HepG2 (cell line): ENCODE data around the gene CYP11A1. TPM values are rescaled to one million over a fixed set of nuclear protein-coding genes. Genes with fewer than 3 reads are reported as not detected.
A peak's percentile ranks its signal among the peaks of the same experiment; 100 is the strongest.

Experiments used
- EHMT2 ChIP-seq: fragments of 200-600 bp; sonication (generic); IDR thresholded peaks from 2 replicates; pipeline ENCODE4 v1.7.0; 2017; ENCODE audit warnings: antibody characterized with exemption, low read depth, low read length, borderline replicate concordance
- KDM1A ChIP-seq: IDR thresholded peaks from 2 replicates; pipeline ENCODE4 v1.6.1; 2016; ENCODE audit warnings: missing compliant biosample characterization
- KLF13 ChIP-seq: sonication (generic); formaldehyde crosslinking; IDR thresholded peaks from 2 replicates; pipeline ENCODE4 v1.4.0; 2020; ENCODE audit warnings: mild to moderate bottlenecking, missing genetic modification reagents
- KLF9 ChIP-seq: IDR thresholded peaks from 2 replicates; pipeline ENCODE4 v1.6.1; 2016; ENCODE audit warnings: low read depth
- MAF1 ChIP-seq: sonication (generic); formaldehyde crosslinking; IDR thresholded peaks from 2 replicates; pipeline ENCODE4 v1.5.0; 2020; ENCODE audit warnings: missing genetic modification reagents, borderline replicate concordance
- NBN ChIP-seq: fragments of 450-650 bp; conservative IDR thresholded peaks from 2 replicates; pipeline ENCODE4 v1.6.1; 2017
- NRL ChIP-seq: sonication (generic); formaldehyde crosslinking; IDR thresholded peaks from 2 replicates; pipeline ENCODE4 v1.5.0; 2020; ENCODE audit warnings: missing genetic modification reagents, mild to moderate bottlenecking, moderate library complexity, borderline replicate concordance
- TBL1XR1 ChIP-seq: fragments of 150-350 bp; IDR thresholded peaks from 2 replicates; pipeline ENCODE4 v1.6.1; 2014; ENCODE audit warnings: borderline replicate concordance, low read length; ENCODE audit not compliant: partially characterized antibody
- ZNF44 ChIP-seq: sonication (generic); formaldehyde crosslinking; IDR thresholded peaks from 2 replicates; pipeline ENCODE4 v1.5.1; 2020; ENCODE audit warnings: mild to moderate bottlenecking, missing genetic modification reagents
- ZNF629 ChIP-seq: sonication (generic); formaldehyde crosslinking; conservative IDR thresholded peaks from 2 replicates; pipeline ENCODE4 v1.5.0; 2020; ENCODE audit warnings: missing genetic modification reagents
- ZNF737 ChIP-seq: sonication (generic); formaldehyde crosslinking; IDR thresholded peaks from 2 replicates; pipeline ENCODE4 v1.5.0; 2020; ENCODE audit warnings: missing genetic modification reagents, mild to moderate bottlenecking, borderline replicate concordance
- polyA plus RNA-seq, 8 experiments: library from polyadenylated mRNA; depleted of rRNA in 3 of 8; stranded (reverse) in 7 of 8; unstranded in 1 of 8; fragments of >200 nt; fragmentation: Illumina TruSeq in 4 of 8; extraction: Trizol in 4 of 8; gene quantifications; 2 replicates each; pipeline versions ENCODE4 v1.2.1 to v1.2.3, GENCODE V29; 2011 to 2016; ENCODE audit warnings: low read depth in 4 of 8, missing spikeins in 1 of 8, mixed read lengths in 1 of 8; ENCODE audit not compliant: insufficient read depth in 1 of 8
- total RNA-seq, 5 experiments: library from RNA; depleted of rRNA; stranded (reverse); fragments of >200 nt; fragmentation: Illumina TruSeq; extraction: Trizol; gene quantifications; 2 replicates each; pipeline ENCODE4 v1.2.3, GENCODE V29; 2016; ENCODE audit warnings: low read depth in 1 of 5
- TF ChIP-seq, protein P1 (sequence below): sonication (generic); formaldehyde crosslinking; IDR thresholded peaks from 2 replicates; pipeline ENCODE4 v1.5.0; 2020; ENCODE audit warnings: mild to moderate bottlenecking, missing genetic modification reagents
- TF ChIP-seq, protein P2 (sequence below): sonication (generic); formaldehyde crosslinking; IDR thresholded peaks from 2 replicates; pipeline ENCODE4 v1.4.0; 2020; ENCODE audit warnings: mild to moderate bottlenecking, missing genetic modification reagents
- TF ChIP-seq, protein P3 (sequence below): sonication (generic); formaldehyde crosslinking; IDR thresholded peaks from 2 replicates; pipeline ENCODE4 v1.8.0; 2022; ENCODE audit warnings: mild to moderate bottlenecking, missing genetic modification reagents, moderate library complexity
- TF ChIP-seq, protein P4 (sequence below): sonication (generic); formaldehyde crosslinking; IDR thresholded peaks from 2 replicates; pipeline ENCODE4 v1.4.0; 2020; ENCODE audit warnings: missing genetic modification reagents
- TF ChIP-seq, protein P5 (sequence below): sonication (generic); formaldehyde crosslinking; IDR thresholded peaks from 2 replicates; pipeline ENCODE4 v1.4.0; 2020; ENCODE audit warnings: missing genetic modification reagents, borderline replicate concordance
- TF ChIP-seq, protein P6 (sequence below): sonication (generic); formaldehyde crosslinking; conservative IDR thresholded peaks from 2 replicates; pipeline ENCODE4 v1.8.0; 2022; ENCODE audit warnings: low read depth, missing genetic modification reagents
- TF ChIP-seq, protein P7 (sequence below): IDR thresholded peaks from 2 replicates; pipeline ENCODE4 v1.6.1; 2016; ENCODE audit warnings: missing compliant biosample characterization, missing genetic modification reagents, borderline replicate concordance

Gene CYP11A1
- total and polyA plus RNA-seq, 2 of the 13 experiments (the other 11 are each of a cell fraction or from before 2014, with no cell fraction given) = 0.66 to 0.92 TPM

DNA sequence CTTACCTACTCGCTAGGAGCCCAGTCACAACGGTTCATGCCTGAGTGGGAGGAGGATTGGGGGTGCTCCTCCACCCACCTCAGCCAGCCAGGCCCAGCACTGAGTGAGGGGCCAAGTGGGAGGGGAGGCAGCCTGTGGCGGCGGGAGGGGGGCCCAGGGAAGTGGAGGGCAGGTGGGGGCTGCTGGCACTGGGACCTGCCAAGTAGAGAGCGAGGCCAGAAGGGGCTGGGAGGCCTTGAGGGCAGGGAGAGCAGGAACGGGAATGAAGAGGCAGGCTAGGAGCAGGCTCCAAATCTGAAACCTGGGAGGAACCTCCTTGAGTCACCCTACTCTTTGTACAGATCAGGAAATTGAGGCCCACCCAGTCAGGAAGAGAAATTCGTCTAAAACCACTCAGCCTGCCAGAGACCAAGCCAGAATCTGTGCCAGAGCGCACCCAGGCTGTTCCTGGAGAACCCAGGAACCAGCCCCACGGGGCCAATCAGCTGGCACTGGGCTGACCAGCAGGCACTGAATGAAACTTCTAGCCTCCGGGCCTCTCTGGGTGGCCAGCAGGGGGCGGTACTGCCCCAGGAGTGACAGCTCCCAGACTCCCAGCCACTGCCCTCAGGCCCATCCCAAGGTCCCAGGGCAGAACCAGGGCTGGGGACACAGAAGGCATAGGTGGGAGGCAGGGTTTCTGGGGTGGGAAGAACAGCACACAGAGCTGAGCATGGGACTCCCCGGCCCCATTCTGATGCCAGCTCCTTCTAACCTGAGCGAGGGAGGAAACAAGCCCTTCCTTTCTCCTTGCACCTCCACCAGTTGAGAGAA, 14.8 kb upstream of the CYP11A1 start (continued):
- TF ChIP-seq, protein P1, sequence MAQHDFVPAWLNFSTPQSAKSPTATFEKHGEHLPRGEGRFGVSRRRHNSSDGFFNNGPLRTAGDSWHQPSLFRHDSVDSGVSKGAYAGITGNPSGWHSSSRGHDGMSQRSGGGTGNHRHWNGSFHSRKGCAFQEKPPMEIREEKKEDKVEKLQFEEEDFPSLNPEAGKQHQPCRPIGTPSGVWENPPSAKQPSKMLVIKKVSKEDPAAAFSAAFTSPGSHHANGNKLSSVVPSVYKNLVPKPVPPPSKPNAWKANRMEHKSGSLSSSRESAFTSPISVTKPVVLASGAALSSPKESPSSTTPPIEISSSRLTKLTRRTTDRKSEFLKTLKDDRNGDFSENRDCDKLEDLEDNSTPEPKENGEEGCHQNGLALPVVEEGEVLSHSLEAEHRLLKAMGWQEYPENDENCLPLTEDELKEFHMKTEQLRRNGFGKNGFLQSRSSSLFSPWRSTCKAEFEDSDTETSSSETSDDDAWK (CRISPR knock-in tag) = no peak
- TF ChIP-seq KLF9 (CRISPR knock-in tag) (no peak), NBN (no peak), MAF1 (CRISPR knock-in tag) (no peak), ZNF44 (CRISPR knock-in tag) (no peak), ZNF737 (CRISPR knock-in tag) (no peak), ZNF629 (CRISPR knock-in tag) (no peak), EHMT2 (no peak), TBL1XR1 (no peak), NRL (CRISPR knock-in tag) (no peak), KDM1A (CRISPR knock-in tag) (no peak), KLF13 (0 out of 2 replicates have a peak, but pooled peaks have one; percentile 30)
- TF ChIP-seq, protein P2, sequence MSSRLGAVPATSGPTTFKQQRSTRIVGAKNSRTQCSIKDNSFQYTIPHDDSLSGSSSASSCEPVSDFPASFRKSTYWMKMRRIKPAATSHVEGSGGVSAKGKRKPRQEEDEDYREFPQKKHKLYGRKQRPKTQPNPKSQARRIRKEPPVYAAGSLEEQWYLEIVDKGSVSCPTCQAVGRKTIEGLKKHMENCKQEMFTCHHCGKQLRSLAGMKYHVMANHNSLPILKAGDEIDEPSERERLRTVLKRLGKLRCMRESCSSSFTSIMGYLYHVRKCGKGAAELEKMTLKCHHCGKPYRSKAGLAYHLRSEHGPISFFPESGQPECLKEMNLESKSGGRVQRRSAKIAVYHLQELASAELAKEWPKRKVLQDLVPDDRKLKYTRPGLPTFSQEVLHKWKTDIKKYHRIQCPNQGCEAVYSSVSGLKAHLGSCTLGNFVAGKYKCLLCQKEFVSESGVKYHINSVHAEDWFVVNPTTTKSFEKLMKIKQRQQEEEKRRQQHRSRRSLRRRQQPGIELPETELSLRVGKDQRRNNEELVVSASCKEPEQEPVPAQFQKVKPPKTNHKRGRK = no peak
- TF ChIP-seq, protein P3, sequence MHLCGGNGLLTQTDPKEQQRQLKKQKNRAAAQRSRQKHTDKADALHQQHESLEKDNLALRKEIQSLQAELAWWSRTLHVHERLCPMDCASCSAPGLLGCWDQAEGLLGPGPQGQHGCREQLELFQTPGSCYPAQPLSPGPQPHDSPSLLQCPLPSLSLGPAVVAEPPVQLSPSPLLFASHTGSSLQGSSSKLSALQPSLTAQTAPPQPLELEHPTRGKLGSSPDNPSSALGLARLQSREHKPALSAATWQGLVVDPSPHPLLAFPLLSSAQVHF (CRISPR knock-in tag) = no peak
- TF ChIP-seq, protein P4, sequence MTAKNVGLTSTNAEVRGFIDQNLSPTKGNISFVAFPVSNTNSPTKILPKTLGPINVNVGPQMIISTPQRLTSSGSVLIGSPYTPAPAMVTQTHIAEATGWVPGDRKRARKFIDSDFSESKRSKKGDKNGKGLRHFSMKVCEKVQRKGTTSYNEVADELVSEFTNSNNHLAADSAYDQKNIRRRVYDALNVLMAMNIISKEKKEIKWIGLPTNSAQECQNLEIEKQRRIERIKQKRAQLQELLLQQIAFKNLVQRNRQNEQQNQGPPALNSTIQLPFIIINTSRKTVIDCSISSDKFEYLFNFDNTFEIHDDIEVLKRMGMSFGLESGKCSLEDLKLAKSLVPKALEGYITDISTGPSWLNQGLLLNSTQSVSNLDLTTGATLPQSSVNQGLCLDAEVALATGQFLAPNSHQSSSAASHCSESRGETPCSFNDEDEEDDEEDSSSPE (CRISPR knock-in tag) = no peak
- TF ChIP-seq, protein P5, sequence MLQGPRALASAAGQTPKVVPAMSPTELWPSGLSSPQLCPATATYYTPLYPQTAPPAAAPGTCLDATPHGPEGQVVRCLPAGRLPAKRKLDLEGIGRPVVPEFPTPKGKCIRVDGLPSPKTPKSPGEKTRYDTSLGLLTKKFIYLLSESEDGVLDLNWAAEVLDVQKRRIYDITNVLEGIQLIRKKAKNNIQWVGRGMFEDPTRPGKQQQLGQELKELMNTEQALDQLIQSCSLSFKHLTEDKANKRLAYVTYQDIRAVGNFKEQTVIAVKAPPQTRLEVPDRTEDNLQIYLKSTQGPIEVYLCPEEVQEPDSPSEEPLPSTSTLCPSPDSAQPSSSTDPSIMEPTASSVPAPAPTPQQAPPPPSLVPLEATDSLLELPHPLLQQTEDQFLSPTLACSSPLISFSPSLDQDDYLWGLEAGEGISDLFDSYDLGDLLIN (CRISPR knock-in tag) = no peak
- TF ChIP-seq, protein P6, sequence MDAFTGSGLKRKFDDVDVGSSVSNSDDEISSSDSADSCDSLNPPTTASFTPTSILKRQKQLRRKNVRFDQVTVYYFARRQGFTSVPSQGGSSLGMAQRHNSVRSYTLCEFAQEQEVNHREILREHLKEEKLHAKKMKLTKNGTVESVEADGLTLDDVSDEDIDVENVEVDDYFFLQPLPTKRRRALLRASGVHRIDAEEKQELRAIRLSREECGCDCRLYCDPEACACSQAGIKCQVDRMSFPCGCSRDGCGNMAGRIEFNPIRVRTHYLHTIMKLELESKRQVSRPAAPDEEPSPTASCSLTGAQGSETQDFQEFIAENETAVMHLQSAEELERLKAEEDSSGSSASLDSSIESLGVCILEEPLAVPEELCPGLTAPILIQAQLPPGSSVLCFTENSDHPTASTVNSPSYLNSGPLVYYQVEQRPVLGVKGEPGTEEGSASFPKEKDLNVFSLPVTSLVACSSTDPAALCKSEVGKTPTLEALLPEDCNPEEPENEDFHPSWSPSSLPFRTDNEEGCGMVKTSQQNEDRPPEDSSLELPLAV (CRISPR knock-in tag) = no peak
- TF ChIP-seq, protein P7, sequence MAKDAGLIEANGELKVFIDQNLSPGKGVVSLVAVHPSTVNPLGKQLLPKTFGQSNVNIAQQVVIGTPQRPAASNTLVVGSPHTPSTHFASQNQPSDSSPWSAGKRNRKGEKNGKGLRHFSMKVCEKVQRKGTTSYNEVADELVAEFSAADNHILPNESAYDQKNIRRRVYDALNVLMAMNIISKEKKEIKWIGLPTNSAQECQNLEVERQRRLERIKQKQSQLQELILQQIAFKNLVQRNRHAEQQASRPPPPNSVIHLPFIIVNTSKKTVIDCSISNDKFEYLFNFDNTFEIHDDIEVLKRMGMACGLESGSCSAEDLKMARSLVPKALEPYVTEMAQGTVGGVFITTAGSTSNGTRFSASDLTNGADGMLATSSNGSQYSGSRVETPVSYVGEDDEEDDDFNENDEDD = no peak
